ENCODE measurements around the gene RPL22.
A peak's percentile ranks its signal among the peaks of the same experiment; 100 is the strongest.

The RPL22 gene

GRCh38 chr1:6205849-6206519, 6.6 kb upstream of the RPL22 start, which contains the start of gene RNF207:
TSS of gene RNF207 (plus strand) at chr1:6206119. CDS start at chr1:6206536, 417 bp downstream.
- peak within 1 kb of the TSS; percentile 35 for H3K4me3 ChIP-seq (ENCODE audit: low read depth, low read length)

- H3K4me3 ChIP-seq (ENCODE audit: low read depth, low read length), result no peak overlapping the region
These were observed 2.9 kb upstream of the RPL22 start for GRCh38 chr1:6202256-6202655.

GRCh38 chr1:6200188-6200809, 904 bp upstream of the RPL22 start:
- H3K4me3 ChIP-seq (ENCODE audit: low read depth, low read length), result peak overlapping the region; percentile 99

GRCh38 chr1:6198646-6199297, 623 bp downstream of the RPL22 start:
- H3K4me3 ChIP-seq (ENCODE audit: low read depth, low read length), result peak overlapping the region; percentile 99

- H3K4me3 ChIP-seq (ENCODE audit: low read depth, low read length), result peak overlapping the region; percentile 99
These were observed 1.5 kb downstream of the RPL22 start for GRCh38 chr1:6197746-6198427.

- H3K4me3 ChIP-seq (ENCODE audit: low read depth, low read length), result no peak overlapping the region
These were observed 7.4 kb downstream of the RPL22 start for GRCh38 chr1:6191968-6192367.

GRCh38 chr1:6188466-6188865, 10.9 kb downstream of the RPL22 start:
- no peak overlapping the region for H3K4me3 ChIP-seq (ENCODE audit: low read depth, low read length)

GRCh38 chr1:6185635-6186382, 13.6 kb downstream of the RPL22 start:
- no peak overlapping the region for H3K4me3 ChIP-seq (ENCODE audit: low read depth, low read length)

- no peak overlapping the region for H3K4me3 ChIP-seq (ENCODE audit: low read depth, low read length)
These were observed 14.2 kb downstream of the RPL22 start for GRCh38 chr1:6185151-6185550.

- H3K4me3 ChIP-seq (ENCODE audit: low read depth, low read length), result no peak overlapping the region
These were observed 15.2 kb downstream of the RPL22 start for GRCh38 chr1:6184083-6184783.

GRCh38 chr1:6183520-6183989, 15.8 kb downstream of the RPL22 start:
- no peak overlapping the region for H3K4me3 ChIP-seq (ENCODE audit: low read depth, low read length)

- no peak overlapping the region for H3K4me3 ChIP-seq (ENCODE audit: low read depth, low read length)
These were observed 18.0 kb downstream of the RPL22 start for GRCh38 chr1:6181347-6181770.

- H3K4me3 ChIP-seq (ENCODE audit: low read depth, low read length), result no peak overlapping the region
These were observed 18.6 kb downstream of the RPL22 start for GRCh38 chr1:6180707-6181311.

GRCh38 chr1:6180268-6180706, 19.1 kb downstream of the RPL22 start, which contains the start of gene CHD5:
TSS of gene CHD5 (minus strand) at chr1:6180321. CDS start at chr1:6180023, 298 bp downstream.
- no peak within 1 kb of the TSS for H3K4me3 ChIP-seq (ENCODE audit: low read depth, low read length)

- no peak overlapping the region for H3K4me3 ChIP-seq (ENCODE audit: low read depth, low read length)
These were observed 19.7 kb downstream of the RPL22 start for GRCh38 chr1:6179564-6180175.

- no peak overlapping the region for H3K4me3 ChIP-seq (ENCODE audit: low read depth, low read length)
These were observed 20.4 kb downstream of the RPL22 start for GRCh38 chr1:6178751-6179563.

GRCh38 chr1:6177681-6178380, 21.6 kb downstream of the RPL22 start:
- no peak overlapping the region for H3K4me3 ChIP-seq (ENCODE audit: low read depth, low read length)

GRCh38 chr1:6176779-6177178, 22.6 kb downstream of the RPL22 start:
- H3K4me3 ChIP-seq (ENCODE audit: low read depth, low read length), result no peak overlapping the region

Data from iPS-11a (cell line).